Transverse colon (tissue), 3 donors: ENCODE data around the gene RING1.

Experiments used
- POLR2A ChIP-seq: fragments of 450-650 bp; IDR thresholded peaks from one replicate; pipeline ENCODE4 v1.6.1; 2016; ENCODE audit warnings: antibody characterized with exemption, mild to moderate bottlenecking, moderate library complexity
- POLR2AphosphoS5 ChIP-seq, 3 donors: sonication (generic); formaldehyde crosslinking; IDR thresholded peaks; one replicate each; pipeline ENCODE4 v1.6.1; 2016; ENCODE audit warnings: antibody characterized with exemption in 3 of 3

DNA sequence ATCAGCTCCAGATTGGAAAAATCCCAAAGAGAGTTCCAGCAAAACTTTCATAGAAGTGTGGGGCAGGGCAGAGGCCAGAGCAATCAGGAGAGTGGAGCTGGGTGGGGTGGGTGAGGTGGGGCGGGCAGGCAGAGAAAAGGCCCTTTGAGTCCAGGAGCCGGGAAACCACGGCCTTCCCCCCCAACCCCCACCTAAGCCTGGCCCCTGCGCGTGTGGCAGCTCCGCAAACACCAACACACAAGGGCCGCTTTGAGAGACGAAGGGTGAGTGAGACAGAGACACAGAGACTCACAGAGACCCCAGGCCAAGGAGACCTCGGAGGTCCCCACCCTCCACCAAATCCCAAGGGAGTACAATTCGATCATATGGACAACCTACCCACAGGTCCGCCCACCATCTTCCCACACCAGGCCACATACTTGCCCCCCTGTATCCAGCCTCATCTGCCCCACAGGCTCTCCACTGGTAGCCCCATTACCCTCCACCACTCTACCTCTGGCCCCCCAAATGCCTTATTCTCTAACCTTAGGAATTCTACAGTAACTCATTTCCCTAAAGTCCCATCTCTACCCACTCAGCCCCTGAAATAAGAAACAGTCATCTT, 17.7 kb upstream of the RING1 start:
- TF ChIP-seq POLR2AphosphoS5 (IDR thresholded peaks at IDR 0.05) (no peak), POLR2A (no peak)
